ENCODE results near the gene DIP2C.

The DIP2C gene

GRCh38 chr10:528173-529165 is 161.0 kb downstream of the DIP2C start:
- CTCF ChIA-PET: no interaction called here
- H3K4me3 Mint-ChIP-seq: no peak overlapping the region
- peaks cover 15% of the 10 kb centered on the region for H3K27me3 Mint-ChIP-seq
- no peak for DNase-seq
- no peak overlapping the region for H3K27ac Mint-ChIP-seq
- H3K4me1 Mint-ChIP-seq: no peaks in the 10 kb centered on the region
- H3K36me3 Mint-ChIP-seq: no peaks in the 10 kb centered on the region
- H3K9me3 Mint-ChIP-seq: no peaks in the 10 kb centered on the region

- Mint-ChIP-seq H3K4me1 (no peaks in the 10 kb centered on the region), H3K9me3 (no peaks in the 10 kb centered on the region), H3K4me3 (no peak overlapping the region), H3K27me3 (peaks cover 11% of the 10 kb centered on the region), H3K36me3 (no peaks in the 10 kb centered on the region), H3K27ac (no peak overlapping the region)
- CTCF ChIA-PET: no interaction called here
- DNase-seq: no peak
These were observed 162.1 kb downstream of the DIP2C start for GRCh38 chr10:527416-527815.

GRCh38 chr10:526651-527312 is 162.7 kb downstream of the DIP2C start:
- no peaks in the 10 kb centered on the region for H3K9me3 Mint-ChIP-seq
- no peak overlapping the region for H3K27ac Mint-ChIP-seq
- H3K36me3 Mint-ChIP-seq: no peaks in the 10 kb centered on the region
- peaks cover 12% of the 10 kb centered on the region for H3K27me3 Mint-ChIP-seq
- no peak overlapping the region for H3K4me3 Mint-ChIP-seq
- DNase-seq: no peak
- no peaks in the 10 kb centered on the region for H3K4me1 Mint-ChIP-seq
- CTCF ChIA-PET: no interaction called here

- DNase-seq: no peak
- CTCF ChIA-PET: no interaction called here
- no peak overlapping the region for H3K4me3 Mint-ChIP-seq
These were observed 163.7 kb downstream of the DIP2C start for GRCh38 chr10:525565-526315.

GRCh38 chr10:523925-524324 is 165.5 kb downstream of the DIP2C start:
- peaks cover 23% of the 10 kb centered on the region for H3K27me3 Mint-ChIP-seq
- DNase-seq: no peak
- H3K4me1 Mint-ChIP-seq: no peaks in the 10 kb centered on the region
- no peaks in the 10 kb centered on the region for H3K9me3 Mint-ChIP-seq
- no peaks in the 10 kb centered on the region for H3K36me3 Mint-ChIP-seq
- CTCF ChIA-PET: no interaction called here
- no peak overlapping the region for H3K4me3 Mint-ChIP-seq
- no peak overlapping the region for H3K27ac Mint-ChIP-seq

More at GRCh38 chr10:525565-526315, 163.7 kb downstream of the DIP2C start:
- no peaks in the 10 kb centered on the region for H3K4me1 Mint-ChIP-seq
- H3K9me3 Mint-ChIP-seq: no peaks in the 10 kb centered on the region
- H3K27ac Mint-ChIP-seq: no peak overlapping the region
- peaks cover 19% of the 10 kb centered on the region for H3K27me3 Mint-ChIP-seq
- H3K36me3 Mint-ChIP-seq: no peaks in the 10 kb centered on the region

GRCh38 chr10:522350-522749 is 167.1 kb downstream of the DIP2C start:
- Mint-ChIP-seq H3K4me1 (no peaks in the 10 kb centered on the region), H3K4me3 (no peak overlapping the region), H3K36me3 (no peaks in the 10 kb centered on the region), H3K9me3 (no peaks in the 10 kb centered on the region), H3K27me3 (peaks cover 23% of the 10 kb centered on the region), H3K27ac (no peak overlapping the region)
- no peak for DNase-seq
- CTCF ChIA-PET: interaction anchor here (1.0 kb wide), 1 partner anchor 10 kb away, joined by 5 read pairs; no protein-coding TSS in a partner anchor

DNA sequence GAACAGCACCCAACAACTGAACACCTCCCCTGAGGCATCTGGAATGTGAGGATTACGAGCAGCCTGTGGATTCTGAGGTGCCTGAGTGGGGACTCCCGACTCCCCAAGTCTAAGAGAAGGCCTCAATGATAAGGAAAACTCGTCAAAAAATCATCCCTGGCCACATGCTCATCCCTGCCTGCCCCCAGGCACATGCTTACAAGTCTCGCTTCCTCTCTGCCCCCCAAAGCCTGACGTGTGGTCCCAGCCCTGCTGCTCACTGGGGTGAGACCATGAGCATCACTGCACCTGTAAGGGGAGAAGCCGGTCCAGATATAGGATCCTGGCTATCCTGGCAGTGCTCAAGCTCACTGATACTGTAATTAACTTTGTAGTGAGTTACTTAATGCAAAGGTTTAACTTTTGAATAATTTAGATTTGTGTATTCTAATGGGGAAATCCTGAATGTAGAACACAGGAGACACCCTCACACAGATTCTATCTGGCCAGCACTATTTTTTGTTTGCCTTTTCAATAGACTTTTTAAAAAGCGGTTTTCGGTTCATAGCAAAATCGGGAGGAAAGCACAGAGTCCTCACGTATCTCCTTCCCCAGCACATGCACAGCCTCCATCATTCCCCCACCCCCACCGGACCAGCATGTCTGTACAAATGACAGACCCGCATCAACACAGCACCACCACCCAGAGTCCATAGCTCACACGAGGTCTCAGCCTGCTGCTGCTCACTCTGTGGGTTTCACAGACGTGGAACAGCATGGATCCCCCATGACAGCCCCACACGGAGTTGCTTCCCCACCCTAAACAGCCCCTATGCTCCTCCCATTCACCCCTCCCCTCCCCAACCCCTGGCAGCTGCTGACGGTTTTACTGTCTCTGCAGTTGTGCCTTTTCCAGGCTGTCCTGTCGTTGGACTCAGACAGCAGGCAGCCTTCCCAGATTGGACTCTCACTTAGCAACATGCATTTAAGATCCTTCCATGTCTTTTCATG is 167.9 kb downstream of the DIP2C start:
- CTCF ChIA-PET: interaction anchor here (1.0 kb wide), 1 partner anchor 9 kb away, joined by 5 read pairs; no protein-coding TSS in a partner anchor

DNA sequence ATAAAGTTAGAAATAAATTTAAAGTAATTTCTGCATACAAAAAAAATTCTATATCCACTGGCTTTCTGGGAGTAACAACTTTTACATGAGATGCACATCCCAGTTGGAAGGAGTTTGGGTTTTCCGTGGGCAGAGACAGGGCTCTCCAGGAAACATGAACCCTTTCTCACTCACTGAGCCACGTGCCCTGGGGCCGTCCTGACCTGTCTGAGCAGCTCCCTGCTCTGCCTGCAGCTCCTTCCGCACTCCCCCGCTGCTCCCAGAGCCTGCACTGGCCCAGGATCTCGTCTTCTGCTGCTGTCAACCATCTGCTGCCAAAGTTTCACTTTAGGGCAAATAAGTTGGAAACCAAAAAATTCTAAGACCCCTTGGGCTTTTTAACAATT is 169.1 kb downstream of the DIP2C start:
- CTCF ChIA-PET: no interaction called here
- no peak overlapping the region for H3K27ac Mint-ChIP-seq
- no peak for DNase-seq
- no peaks in the 10 kb centered on the region for H3K4me1 Mint-ChIP-seq
- no peaks in the 10 kb centered on the region for H3K9me3 Mint-ChIP-seq
- H3K4me3 Mint-ChIP-seq: no peak overlapping the region
- H3K27me3 Mint-ChIP-seq: peaks cover 12% of the 10 kb centered on the region
- no peaks in the 10 kb centered on the region for H3K36me3 Mint-ChIP-seq

More for the DNA sequence above, 167.9 kb downstream of the DIP2C start:
- no peak overlapping the region for H3K27ac Mint-ChIP-seq
- no peaks in the 10 kb centered on the region for H3K9me3 Mint-ChIP-seq
- peaks cover 17% of the 10 kb centered on the region for H3K27me3 Mint-ChIP-seq
- no peaks in the 10 kb centered on the region for H3K4me1 Mint-ChIP-seq
- DNase-seq: no peak
- no peaks in the 10 kb centered on the region for H3K36me3 Mint-ChIP-seq
- H3K4me3 Mint-ChIP-seq: no peak overlapping the region

DNA sequence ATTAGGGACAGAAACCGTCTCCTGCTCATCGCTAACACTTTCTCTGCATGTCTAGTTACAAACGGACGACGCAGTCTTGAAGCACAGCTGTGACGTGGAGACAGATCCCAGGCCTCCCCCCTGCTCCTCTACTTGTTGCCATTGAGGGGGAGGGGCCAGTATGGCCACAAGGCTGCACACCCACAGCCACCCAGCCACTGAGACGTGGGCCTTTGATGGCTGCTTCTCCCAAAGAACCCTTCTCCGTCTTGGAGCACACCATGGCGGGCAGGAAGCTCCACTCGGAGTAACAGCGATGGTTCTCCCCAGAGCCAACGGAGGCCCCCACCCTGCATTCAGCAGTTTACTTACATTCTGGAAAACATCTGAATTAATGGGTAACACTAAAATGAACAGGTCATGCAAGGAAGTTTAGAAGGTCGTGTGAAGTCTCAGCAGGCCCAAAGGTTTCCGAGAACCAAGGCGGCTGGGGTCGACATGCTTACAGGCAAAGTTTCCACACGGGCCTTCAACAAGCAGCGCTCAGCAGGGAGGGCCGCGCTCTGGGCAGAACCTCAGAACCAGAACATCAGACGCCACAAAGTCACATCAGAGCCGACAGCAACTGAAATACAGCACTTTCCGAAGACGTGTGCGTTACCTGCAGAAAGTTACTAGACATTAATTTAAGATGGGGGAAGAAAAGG is 169.6 kb downstream of the DIP2C start:
- DNase-seq: no peak
- no peak overlapping the region for H3K27ac Mint-ChIP-seq
- H3K27me3 Mint-ChIP-seq: peaks cover 12% of the 10 kb centered on the region
- no peaks in the 10 kb centered on the region for H3K36me3 Mint-ChIP-seq
- CTCF ChIA-PET: no interaction called here
- no peak overlapping the region for H3K4me3 Mint-ChIP-seq
- H3K4me1 Mint-ChIP-seq: no peaks in the 10 kb centered on the region
- H3K9me3 Mint-ChIP-seq: no peaks in the 10 kb centered on the region

GRCh38 chr10:519055-519715 is 170.3 kb downstream of the DIP2C start:
- Mint-ChIP-seq H3K27me3 (peaks cover 12% of the 10 kb centered on the region), H3K36me3 (no peaks in the 10 kb centered on the region), H3K4me3 (no peak overlapping the region), H3K9me3 (no peaks in the 10 kb centered on the region), H3K27ac (no peak overlapping the region), H3K4me1 (no peaks in the 10 kb centered on the region)
- DNase-seq: no peak
- CTCF ChIA-PET: no interaction called here

DNA sequence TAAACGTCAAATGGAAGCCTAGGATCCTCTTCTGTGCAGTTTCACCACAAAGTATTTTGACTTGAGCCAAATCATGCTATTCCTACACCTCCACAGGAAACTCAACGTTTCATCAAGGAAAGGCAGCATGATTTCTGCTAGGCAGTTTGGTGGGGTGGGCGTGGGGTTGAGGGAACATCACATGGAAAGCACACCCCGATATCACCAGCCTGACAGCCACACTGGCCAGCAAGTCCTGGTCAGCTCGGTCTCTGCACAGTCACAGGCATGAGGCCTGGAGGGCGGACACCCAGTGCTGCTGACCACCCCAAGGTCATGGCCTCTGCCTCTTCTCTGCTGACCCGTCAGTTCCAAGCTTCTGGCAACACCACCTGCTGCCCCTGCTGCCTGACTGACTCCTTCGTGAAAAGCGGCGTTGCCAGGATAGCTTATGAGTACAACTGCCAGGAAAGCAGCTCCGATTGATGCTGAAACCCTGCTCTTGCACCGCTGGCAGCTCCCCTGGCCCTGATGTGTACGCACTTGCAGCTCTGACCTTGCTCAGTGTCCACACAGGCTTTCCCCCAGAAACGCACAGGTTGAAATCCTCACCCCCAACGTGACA is 171.5 kb downstream of the DIP2C start:
- CTCF ChIA-PET: no interaction called here
- no peak overlapping the region for H3K27ac Mint-ChIP-seq
- no peak overlapping the region for H3K4me3 Mint-ChIP-seq
- H3K4me1 Mint-ChIP-seq: peaks cover 8% of the 10 kb centered on the region
- no peaks in the 10 kb centered on the region for H3K9me3 Mint-ChIP-seq
- peaks cover 16% of the 10 kb centered on the region for H3K27me3 Mint-ChIP-seq
- no peak for DNase-seq
- H3K36me3 Mint-ChIP-seq: no peaks in the 10 kb centered on the region

GRCh38 chr10:517241-517830 is 172.1 kb downstream of the DIP2C start:
- no peak for DNase-seq
- H3K4me1 Mint-ChIP-seq: peaks cover 8% of the 10 kb centered on the region
- CTCF ChIA-PET: no interaction called here

More at GRCh38 chr10:517241-517830, 172.1 kb downstream of the DIP2C start:
- peaks cover 16% of the 10 kb centered on the region for H3K27me3 Mint-ChIP-seq
- H3K4me3 Mint-ChIP-seq: no peak overlapping the region
- no peaks in the 10 kb centered on the region for H3K36me3 Mint-ChIP-seq
- H3K27ac Mint-ChIP-seq: no peak overlapping the region
- H3K9me3 Mint-ChIP-seq: no peaks in the 10 kb centered on the region

Measured in activated naive CD4-positive, alpha-beta T cell treated with anti-CD3 and anti-CD28 coated beads, Interleukin-2, amount 10 ng/mL, durations not matched to agents 7 days and 5 days (primary cell).